Aorta (tissue), 5 donors: ENCODE data around the gene TNFRSF1B. TPM values are rescaled to one million over a fixed set of nuclear protein-coding genes. Genes with fewer than 3 reads are reported as not detected.

Source experiments
- ATAC-seq: fragments of 200-7000 bp; cut with Tn5 transposase; one replicate; pipeline ENCODE4 v1.9.1; 2022; ENCODE audit warnings: moderate library complexity; ENCODE audit not compliant: low FRiP score
- DNase-seq, 2 donors: peaks; one replicate each; pipeline ENCODE4 v3.0.0-alpha.2; 2020
- H3K27ac ChIP-seq, 2 donors: one replicate each; pipeline ENCODE4 v1.5.1; 2013; ENCODE audit warnings: low read length in 2 of 2, mild to moderate bottlenecking in 2 of 2, moderate library complexity in 2 of 2, control low read depth in 1 of 2, inconsistent platforms in 1 of 2, low read depth in 1 of 2
- H3K27me3 ChIP-seq, 2 donors: one replicate each; pipeline ENCODE4 v1.6.1; 2013; ENCODE audit warnings: control low read depth in 1 of 2, low read length in 1 of 2, mild to moderate bottlenecking in 1 of 2, moderate library complexity in 1 of 2; ENCODE audit not compliant: insufficient read depth in 2 of 2, control insufficient read depth in 1 of 2
- H3K36me3 ChIP-seq, 2 donors: one replicate each; pipeline ENCODE4 v1.6.1; 2013; ENCODE audit warnings: control low read depth in 1 of 2, low read length in 1 of 2, mild to moderate bottlenecking in 1 of 2; ENCODE audit not compliant: insufficient read depth in 2 of 2, control insufficient read depth in 1 of 2
- H3K4me1 ChIP-seq, 2 donors: one replicate each; pipeline ENCODE4 v1.6.1; 2013; ENCODE audit warnings: low read length in 2 of 2, control low read depth in 1 of 2, mild to moderate bottlenecking in 1 of 2, moderate library complexity in 1 of 2; ENCODE audit not compliant: insufficient read depth in 2 of 2, control insufficient read depth in 1 of 2
- H3K4me3 ChIP-seq, 2 donors: one replicate each; pipeline ENCODE4 v1.5.1; 2013; ENCODE audit warnings: low read length in 2 of 2, control low read depth in 1 of 2, mild to moderate bottlenecking in 1 of 2
- H3K9me3 ChIP-seq: one replicate; pipeline ENCODE4 v1.6.1; 2013; ENCODE audit warnings: mild to moderate bottlenecking, low read length; ENCODE audit not compliant: control insufficient read depth
- WGBS, 2 donors: extraction: QIAGEN DNeasy Blood & Tissue Kit; methylation state at CpG; one replicate each; pipeline ENCODE4 v1.1.7; 2013; 5-methylcytosine and 5-hydroxymethylcytosine counted together
- intact Hi-C, 2 donors: fragments of 100-400 bp; cut with DNase I; formaldehyde crosslinking; loops; one replicate each; pipeline versions ENCODE4 v1.14.2 to v1.15.0; 2022
- polyA plus RNA-seq, 2 donors: library from polyadenylated mRNA; stranded (reverse); fragments of 200-250 nt; gene quantifications; one replicate each; pipeline ENCODE4 v1.2.3, GENCODE V29; 2013
- total RNA-seq, 2 donors: library from RNA; stranded (reverse); fragmentation: NEBNext Ultra II Directional; extraction: Animal tissue kit (Norgen Biotek cat#: 25700); gene quantifications; one replicate each; pipeline ENCODE4 v1.2.1, GENCODE V29; 2021
- donor health status: healthy with polysubstance abuse.
- donor health status: Bipolar disorder and iron deficiency.
- donor health status: DM: no; HTN: no; CAD: no.
- donor health status: DM: no; HTN: no; CAD: no.
- donor health status: DM: yes; HTN: yes; CAD: no.

TNFRSF1B gene
- total and polyA plus RNA-seq, 4 donors, result 5.0 to 98.5 (median 27.4) TPM

DNA sequence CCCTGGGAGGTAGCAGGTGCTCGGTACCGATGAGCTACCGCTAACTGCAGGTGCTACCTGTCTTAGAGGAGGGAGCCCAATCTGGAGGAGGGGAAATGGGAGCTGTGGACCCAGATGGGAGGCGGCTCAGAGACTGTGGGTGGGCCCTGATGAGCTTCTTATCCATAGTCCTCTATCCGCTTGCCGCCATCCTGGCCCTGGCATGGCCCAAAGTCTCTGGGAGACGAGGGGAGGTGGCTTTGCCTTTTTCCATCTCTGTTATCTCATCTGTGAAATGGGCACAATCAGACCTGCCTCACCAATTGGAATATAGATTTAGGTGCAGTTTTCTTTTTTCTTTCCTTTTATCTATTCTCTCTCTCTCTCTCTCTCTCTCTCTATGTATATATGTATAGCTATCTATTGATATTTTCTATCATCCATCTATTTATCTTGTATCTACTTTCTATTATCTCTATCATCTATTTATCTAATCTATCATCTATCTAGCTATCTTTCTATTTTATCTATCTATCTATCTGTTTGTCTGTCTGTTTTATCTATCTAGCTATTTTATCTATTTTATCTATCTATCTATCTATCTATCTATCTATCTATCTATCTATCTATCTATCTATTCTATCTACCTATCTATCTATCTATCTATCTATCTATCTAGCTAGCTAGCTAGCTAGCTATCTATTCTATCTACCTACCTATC is 16.5 kb downstream of the TNFRSF1B start:
- WGBS, 2 donors, result 93 to 94% methylated on average over 7 of the region's 7 CpGs
- ATAC-seq, result no peak
- Histone ChIP-seq H3K9me3 (no peaks in the 10 kb centered on the region), H3K4me3 (no peak overlapping the region), H3K27me3 (no peaks in the 10 kb centered on the region), H3K4me1 (no peaks in the 10 kb centered on the region), H3K27ac (no peak overlapping the region), H3K36me3 (no peaks in the 10 kb centered on the region)
- no peak for DNase-seq
- intact Hi-C loops, result no loop called here

DNA sequence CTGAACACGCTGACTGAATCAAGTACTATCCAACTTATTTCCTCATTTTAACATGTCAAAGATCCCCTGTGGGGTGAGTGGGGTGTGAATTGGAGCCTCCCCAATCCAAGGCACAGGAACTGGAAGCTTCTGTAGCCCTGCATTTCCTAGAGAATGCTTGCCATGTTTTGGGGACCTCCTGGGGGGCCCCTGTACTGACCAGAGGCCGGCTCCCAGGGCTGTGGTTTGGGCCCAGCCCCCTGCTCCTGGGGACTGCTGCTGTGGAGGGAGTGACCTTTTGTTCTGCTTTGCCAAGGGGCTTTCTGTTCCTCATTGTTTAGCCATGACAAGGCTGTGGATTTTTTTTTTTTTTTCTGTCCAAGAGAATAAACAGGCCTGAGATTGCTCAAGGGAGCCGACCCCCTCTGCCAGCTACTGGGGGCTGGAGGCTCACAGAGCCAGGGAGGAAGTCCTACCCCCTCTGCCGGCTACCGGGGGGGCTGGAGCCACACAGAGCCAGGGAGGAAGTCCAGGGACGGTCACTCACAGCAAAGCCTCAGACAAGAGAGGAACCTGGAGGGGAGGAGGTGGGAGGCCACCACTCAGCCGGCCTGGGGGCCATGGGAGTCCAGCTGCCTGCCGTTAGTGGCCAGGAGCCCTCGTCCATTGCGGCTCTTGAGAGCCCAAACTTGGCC is 17.4 kb downstream of the TNFRSF1B start:
- peak; percentile 84 for ATAC-seq
- intact Hi-C loops, result no loop called here
- WGBS, 2 donors, result 18 to 19% methylated on average over 9 to 10 of the region's 10 CpGs

DNA sequence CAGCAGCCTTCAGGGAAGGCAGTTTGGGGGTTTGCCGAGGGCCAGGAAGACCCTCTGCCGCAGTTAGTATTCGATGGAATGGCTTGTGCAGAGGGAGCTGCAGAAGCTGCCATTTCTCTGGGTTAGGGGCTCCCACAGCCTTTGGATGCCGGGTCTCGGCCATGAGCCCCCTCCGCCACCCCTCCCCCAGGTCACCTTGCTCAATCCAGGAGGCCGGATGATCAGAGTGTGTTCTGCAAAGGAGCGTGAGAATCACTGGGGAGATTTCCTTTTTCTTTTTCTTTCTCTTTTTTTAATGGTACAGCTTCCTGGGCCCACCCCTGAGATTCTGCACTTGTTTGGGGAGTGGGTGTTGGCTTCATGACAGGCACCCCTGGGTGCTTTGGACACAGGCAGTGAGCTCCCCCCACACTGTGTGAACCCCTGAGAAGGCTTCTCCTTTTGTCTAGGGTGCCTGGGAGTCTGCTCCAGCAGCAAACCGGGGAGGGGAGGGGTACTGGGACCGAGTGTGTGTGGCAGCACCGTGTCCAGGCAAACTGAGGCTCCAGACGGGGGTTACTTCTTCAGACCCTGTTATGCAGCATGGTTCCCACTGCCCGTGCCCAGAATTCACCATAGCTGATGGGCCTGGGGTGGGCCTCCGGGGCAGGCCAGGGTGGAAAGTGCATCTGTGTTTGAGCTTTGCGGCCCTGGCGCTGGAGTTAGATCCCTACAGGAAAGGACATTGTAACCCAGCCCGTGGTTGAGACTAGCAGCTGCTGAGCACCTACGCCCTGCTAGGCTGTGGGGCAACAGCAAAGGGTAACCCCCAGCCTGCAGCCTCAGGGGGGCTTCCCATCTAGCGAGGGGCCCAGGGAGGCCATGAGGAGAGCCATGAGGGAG is 18.5 kb downstream of the TNFRSF1B start:
- Histone ChIP-seq H3K27me3 (no peaks in the 10 kb centered on the region), H3K27ac (no peak overlapping the region), H3K9me3 (no peaks in the 10 kb centered on the region), H3K4me1 (no peaks in the 10 kb centered on the region), H3K4me3 (no peak overlapping the region), H3K36me3 (no peaks in the 10 kb centered on the region)
- 86 to 88% methylated on average over 19 of the region's 19 CpGs for WGBS, 2 donors
- no peak for ATAC-seq
- no peak for DNase-seq
- intact Hi-C loops, result no loop called here

More for the DNA sequence above, 17.4 kb downstream of the TNFRSF1B start:
- Histone ChIP-seq H3K9me3 (no peaks in the 10 kb centered on the region), H3K27ac (no peak overlapping the region), H3K27me3 (no peaks in the 10 kb centered on the region), H3K4me1 (no peaks in the 10 kb centered on the region), H3K4me3 (no peak overlapping the region), H3K36me3 (no peaks in the 10 kb centered on the region)
- peak; percentile 89 to 94 for DNase-seq

DNA sequence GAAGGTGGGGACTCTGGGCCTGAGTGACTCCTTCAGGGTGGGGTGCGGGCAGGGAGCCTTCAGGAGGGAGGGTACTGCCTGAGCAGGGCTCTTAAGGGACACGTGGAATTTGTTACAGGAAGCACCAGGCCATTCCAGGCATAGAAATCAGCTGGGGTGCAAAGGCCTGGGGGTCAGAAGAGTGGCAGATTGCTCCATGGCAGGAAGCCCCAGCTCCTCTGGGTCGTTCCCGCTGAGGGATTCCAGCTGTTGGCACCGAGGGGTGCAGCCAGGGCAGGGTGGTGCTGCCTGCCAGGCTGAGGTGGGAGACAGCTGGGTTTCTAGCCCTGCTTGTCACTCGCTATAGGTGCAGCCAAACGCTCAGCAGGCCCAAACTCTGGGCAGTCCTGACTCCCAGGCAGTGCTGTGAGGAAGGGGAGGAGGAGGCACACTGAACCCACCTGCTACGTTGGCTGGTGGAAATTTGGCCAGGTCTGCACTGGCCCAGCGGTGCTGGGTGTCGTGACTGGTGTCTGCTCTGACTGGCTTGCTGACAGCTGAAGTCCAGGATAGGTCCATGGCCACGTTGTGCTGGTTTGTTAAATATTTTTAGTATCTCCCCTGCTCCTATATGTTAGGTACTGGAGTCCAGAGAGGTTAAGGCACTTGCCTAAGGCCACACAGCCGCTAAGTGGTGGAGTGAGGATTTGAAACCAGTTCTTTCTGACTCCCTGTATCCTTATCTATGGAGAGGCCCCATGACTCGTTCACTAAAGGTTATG is 19.3 kb downstream of the TNFRSF1B start:
- DNase-seq, result no peak
- intact Hi-C loops, result no loop called here

DNA sequence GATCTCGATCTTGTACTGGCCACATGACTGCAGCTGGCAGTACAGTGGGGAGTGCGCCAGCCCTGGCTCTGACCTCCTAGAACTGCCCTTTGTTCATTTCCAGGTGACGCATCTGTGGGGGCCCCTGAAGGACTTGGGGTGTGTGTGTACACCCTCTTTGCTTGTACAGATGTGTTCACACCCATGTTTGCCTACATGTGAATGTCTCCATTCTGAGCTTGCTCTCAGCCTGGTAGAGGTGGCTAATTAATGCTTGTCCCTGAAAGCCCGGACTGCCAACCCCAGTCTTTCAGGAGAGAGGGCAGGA is 19.8 kb downstream of the TNFRSF1B start:
- intact Hi-C loops, result no loop called here
- Histone ChIP-seq H3K27ac (no peak overlapping the region), H3K4me3 (no peak overlapping the region), H3K4me1 (no peaks in the 10 kb centered on the region), H3K36me3 (no peaks in the 10 kb centered on the region), H3K27me3 (no peaks in the 10 kb centered on the region), H3K9me3 (no peaks in the 10 kb centered on the region)
- whole genome bisulfite sequencing, 2 donors, result 83 to 87% methylated on average over 4 of the region's 4 CpGs
- ATAC-seq (no peak), DNase-seq (no peak)

More for the DNA sequence above, 19.3 kb downstream of the TNFRSF1B start:
- Histone ChIP-seq H3K4me3 (no peak overlapping the region), H3K27me3 (no peaks in the 10 kb centered on the region), H3K27ac (no peak overlapping the region), H3K9me3 (no peaks in the 10 kb centered on the region), H3K4me1 (no peaks in the 10 kb centered on the region), H3K36me3 (no peaks in the 10 kb centered on the region)
- WGBS, 2 donors, result 63 to 67% methylated on average over 13 of the region's 13 CpGs
- ATAC-seq, result no peak

DNA sequence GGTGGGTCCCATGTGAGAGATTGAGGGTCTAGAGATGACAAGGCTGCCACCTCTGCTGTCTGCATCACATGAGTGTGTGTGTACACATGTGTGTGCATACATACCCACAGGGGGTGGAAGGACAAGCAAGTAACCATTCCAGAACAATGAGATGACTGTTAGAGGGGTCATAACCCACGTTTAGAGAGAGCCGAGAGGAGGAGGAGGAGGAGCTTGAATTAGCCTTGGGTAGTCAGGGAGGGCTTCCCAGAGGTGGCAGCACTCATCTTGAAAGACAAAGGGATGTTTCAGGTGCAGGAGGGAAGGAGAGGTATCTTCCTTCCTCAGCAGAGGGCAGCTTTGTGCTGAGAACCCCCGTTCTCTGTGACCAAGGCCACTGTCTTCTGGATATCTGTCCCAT is 21.3 kb downstream of the TNFRSF1B start:
- no peak overlapping the region for H3K4me3 ChIP-seq
- DNase-seq (no peak), ATAC-seq (no peak)
- H3K27ac ChIP-seq, result no peak overlapping the region
- no peaks in the 10 kb centered on the region for H3K9me3 ChIP-seq
- intact Hi-C loops, result no loop called here
- H3K27me3 ChIP-seq, result no peaks in the 10 kb centered on the region
- WGBS, 2 donors, result 43 to 49% methylated on average over 3 of the region's 3 CpGs
- no peaks in the 10 kb centered on the region for H3K4me1 ChIP-seq
- H3K36me3 ChIP-seq, result no peaks in the 10 kb centered on the region

DNA sequence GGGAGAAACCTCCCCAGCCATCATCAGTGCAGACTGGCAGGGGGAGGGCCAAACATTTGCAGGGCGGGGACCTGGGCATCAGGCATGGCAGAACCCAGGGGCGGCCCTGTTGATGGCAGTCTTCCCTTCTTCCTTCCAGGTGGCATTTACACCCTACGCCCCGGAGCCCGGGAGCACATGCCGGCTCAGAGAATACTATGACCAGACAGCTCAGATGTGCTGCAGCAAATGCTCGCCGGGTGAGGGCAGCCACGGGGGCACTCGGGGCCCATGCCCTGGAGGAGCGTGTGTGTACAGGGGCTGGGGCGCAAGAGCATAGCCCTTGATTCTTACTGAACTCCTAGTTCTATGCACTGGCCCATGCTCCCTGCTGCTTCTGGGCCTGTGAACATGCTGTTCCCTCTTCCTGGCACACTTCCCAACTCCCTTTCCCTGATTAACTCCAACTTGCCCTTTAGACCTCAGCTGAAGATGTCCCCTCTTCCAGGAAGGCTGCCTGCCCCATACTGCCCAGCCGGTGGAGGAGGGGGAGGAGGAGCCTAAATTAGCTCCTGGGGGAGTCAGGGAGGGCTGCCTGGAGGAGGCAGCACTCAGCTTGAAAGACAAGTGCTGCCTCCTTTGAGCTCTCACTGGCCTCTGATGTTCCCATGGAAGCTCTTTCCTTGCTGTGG is 22.0 kb downstream of the TNFRSF1B start:
- intact Hi-C loops, result no loop called here
- H3K9me3 ChIP-seq, result no peaks in the 10 kb centered on the region
- 69 to 81% methylated on average over 13 of the region's 13 CpGs for WGBS, 2 donors
- ATAC-seq, result no peak
- H3K27me3 ChIP-seq, result no peaks in the 10 kb centered on the region
- no peaks in the 10 kb centered on the region for H3K36me3 ChIP-seq
- no peak overlapping the region for H3K27ac ChIP-seq
- H3K4me3 ChIP-seq, result no peak overlapping the region
- DNase-seq, result no peak
- H3K4me1 ChIP-seq, result no peaks in the 10 kb centered on the region

DNA sequence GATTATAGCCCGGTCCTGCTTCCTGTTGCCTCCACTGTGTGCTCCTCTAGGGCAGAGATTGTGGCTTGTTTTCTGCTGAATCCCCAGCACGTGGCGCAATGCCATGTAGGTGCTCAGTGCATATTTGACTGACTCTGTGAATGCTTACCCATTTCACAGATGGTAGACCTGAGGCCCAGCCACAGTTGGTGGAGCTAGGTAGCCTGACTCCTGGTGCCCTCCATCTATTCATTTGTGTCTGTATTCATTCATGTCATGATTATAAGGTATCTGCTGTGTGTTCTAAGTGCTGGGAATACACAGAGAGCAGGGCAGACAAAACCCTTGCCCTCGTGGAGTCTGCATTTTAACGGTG is 22.5 kb downstream of the TNFRSF1B start:
- H3K4me3 ChIP-seq, result no peak overlapping the region
- H3K27ac ChIP-seq, result no peak overlapping the region
- H3K27me3 ChIP-seq, result no peaks in the 10 kb centered on the region
- 66 to 69% methylated on average over 5 of the region's 5 CpGs for WGBS, 2 donors
- no peak for DNase-seq
- intact Hi-C loops, result no loop called here
- ATAC-seq, result no peak
- no peaks in the 10 kb centered on the region for H3K36me3 ChIP-seq
- H3K9me3 ChIP-seq, result no peaks in the 10 kb centered on the region
- H3K4me1 ChIP-seq, result no peaks in the 10 kb centered on the region
